ENCODE results near the gene RNF212. TPM values are rescaled to one million over a fixed set of nuclear protein-coding genes. Genes with fewer than 3 reads are reported as not detected.

RNF212 gene
- total and polyA plus RNA-seq, 2 experiments from 2014 or later: 17.0 to 20.6 TPM

DNA sequence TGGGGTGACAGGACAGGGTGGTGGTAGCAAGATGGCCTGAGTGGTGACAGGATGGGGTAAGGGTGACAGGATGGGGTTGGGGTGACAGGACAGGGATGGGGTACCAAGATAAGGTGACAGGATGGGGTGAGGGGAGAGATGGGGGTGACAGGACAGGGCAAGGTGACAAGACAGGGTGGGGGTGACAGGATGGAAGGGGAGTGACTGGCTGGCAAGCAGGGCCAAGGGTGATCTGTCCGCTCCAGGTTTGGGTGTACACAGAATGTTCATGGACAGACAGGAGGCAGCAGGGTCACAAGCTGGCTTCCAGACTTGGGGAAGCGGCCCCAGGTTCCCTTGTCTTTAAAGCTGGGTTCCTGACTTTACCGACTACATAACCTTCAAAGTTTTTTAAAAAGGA, 23.3 kb downstream of the RNF212 start:
- Histone ChIP-seq H3K4me2 (no peak overlapping the region), H3F3A (replicated peaks; ENCODE audit: low read depth) (no peaks in the 10 kb centered on the region), H3K9me2 (ENCODE audit: insufficient read depth) (no peaks in the 10 kb centered on the region), H3K4me1 (ENCODE audit: insufficient read depth) (no peaks in the 10 kb centered on the region), H3K27ac (ENCODE audit: low read depth) (no peak overlapping the region), H3K4me3 (no peak overlapping the region), H3K36me3 (ENCODE audit: insufficient read depth) (no peaks in the 10 kb centered on the region), H3K27me3 (ENCODE audit: insufficient read depth) (no peaks in the 10 kb centered on the region), H2AFZ (no peak overlapping the region), H4K20me1 (replicated peaks; ENCODE audit: insufficient read depth) (no peaks in the 10 kb centered on the region), H3K79me2 (replicated peaks; ENCODE audit: insufficient read depth) (no peaks in the 10 kb centered on the region)
- H3K4me3 Mint-ChIP-seq: no peak overlapping the region
- no peak for TF ChIP-seq ZNF331 (CRISPR knock-in tag; IDR thresholded peaks at IDR 0.05; ENCODE audit: low read depth)
- no peak for TF ChIP-seq CREB1 (CRISPR knock-in tag; IDR thresholded peaks at IDR 0.05; ENCODE audit: low read depth)
- TF ChIP-seq POLR2AphosphoS5 (IDR thresholded peaks at IDR 0.05; ENCODE audit: low read depth): no peak
- no peak for TF ChIP-seq STAT1 (IDR thresholded peaks at IDR 0.05; ENCODE audit: unreplicated experiment)
- TF ChIP-seq, protein P1, sequence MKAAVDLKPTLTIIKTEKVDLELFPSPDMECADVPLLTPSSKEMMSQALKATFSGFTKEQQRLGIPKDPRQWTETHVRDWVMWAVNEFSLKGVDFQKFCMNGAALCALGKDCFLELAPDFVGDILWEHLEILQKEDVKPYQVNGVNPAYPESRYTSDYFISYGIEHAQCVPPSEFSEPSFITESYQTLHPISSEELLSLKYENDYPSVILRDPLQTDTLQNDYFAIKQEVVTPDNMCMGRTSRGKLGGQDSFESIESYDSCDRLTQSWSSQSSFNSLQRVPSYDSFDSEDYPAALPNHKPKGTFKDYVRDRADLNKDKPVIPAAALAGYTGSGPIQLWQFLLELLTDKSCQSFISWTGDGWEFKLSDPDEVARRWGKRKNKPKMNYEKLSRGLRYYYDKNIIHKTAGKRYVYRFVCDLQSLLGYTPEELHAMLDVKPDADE (IDR thresholded peaks at IDR 0.05): no peak
- TF ChIP-seq NANOG (IDR thresholded peaks at IDR 0.05; ENCODE audit: borderline replicate concordance): no peak
- TF ChIP-seq, protein P2, sequence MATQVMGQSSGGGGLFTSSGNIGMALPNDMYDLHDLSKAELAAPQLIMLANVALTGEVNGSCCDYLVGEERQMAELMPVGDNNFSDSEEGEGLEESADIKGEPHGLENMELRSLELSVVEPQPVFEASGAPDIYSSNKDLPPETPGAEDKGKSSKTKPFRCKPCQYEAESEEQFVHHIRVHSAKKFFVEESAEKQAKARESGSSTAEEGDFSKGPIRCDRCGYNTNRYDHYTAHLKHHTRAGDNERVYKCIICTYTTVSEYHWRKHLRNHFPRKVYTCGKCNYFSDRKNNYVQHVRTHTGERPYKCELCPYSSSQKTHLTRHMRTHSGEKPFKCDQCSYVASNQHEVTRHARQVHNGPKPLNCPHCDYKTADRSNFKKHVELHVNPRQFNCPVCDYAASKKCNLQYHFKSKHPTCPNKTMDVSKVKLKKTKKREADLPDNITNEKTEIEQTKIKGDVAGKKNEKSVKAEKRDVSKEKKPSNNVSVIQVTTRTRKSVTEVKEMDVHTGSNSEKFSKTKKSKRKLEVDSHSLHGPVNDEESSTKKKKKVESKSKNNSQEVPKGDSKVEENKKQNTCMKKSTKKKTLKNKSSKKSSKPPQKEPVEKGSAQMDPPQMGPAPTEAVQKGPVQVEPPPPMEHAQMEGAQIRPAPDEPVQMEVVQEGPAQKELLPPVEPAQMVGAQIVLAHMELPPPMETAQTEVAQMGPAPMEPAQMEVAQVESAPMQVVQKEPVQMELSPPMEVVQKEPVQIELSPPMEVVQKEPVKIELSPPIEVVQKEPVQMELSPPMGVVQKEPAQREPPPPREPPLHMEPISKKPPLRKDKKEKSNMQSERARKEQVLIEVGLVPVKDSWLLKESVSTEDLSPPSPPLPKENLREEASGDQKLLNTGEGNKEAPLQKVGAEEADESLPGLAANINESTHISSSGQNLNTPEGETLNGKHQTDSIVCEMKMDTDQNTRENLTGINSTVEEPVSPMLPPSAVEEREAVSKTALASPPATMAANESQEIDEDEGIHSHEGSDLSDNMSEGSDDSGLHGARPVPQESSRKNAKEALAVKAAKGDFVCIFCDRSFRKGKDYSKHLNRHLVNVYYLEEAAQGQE (IDR thresholded peaks at IDR 0.05; ENCODE audit: unreplicated experiment): no peak
- no peak for TF ChIP-seq ZNF462 (CRISPR knock-in tag; IDR thresholded peaks at IDR 0.05)
- no peak for TF ChIP-seq CTCF (conservative IDR thresholded peaks at IDR 0.05; ENCODE audit: low read depth in 2 of 2)
- TF ChIP-seq EZH2phosphoT487 (IDR thresholded peaks at IDR 0.05; ENCODE audit: unreplicated experiment): no peak
- no peak for TF ChIP-seq JUNB (IDR thresholded peaks at IDR 0.05; ENCODE audit: unreplicated experiment)
- no peak for TF ChIP-seq EZH2 (IDR thresholded peaks at IDR 0.05; ENCODE audit: low read depth, unreplicated experiment)
- TF ChIP-seq ZNF114 (CRISPR knock-in tag; IDR thresholded peaks at IDR 0.05): no peak
- peaks cover 28% of the 10 kb centered on the region for H3K9me3 Mint-ChIP-seq
- ATAC-seq (no peak), DNase-seq (ENCODE audit: low spot score) (no peak)
- H3K36me3 Mint-ChIP-seq (ENCODE audit: low read depth): peaks cover 19% of the 10 kb centered on the region
- peaks cover 8% of the 10 kb centered on the region; the same call in 2 of the 3 replicates for H3K4me1 Mint-ChIP-seq
- no peak overlapping the region for H3K27ac Mint-ChIP-seq
- peaks cover 6% of the 10 kb centered on the region for H3K27me3 Mint-ChIP-seq (ENCODE audit: insufficient read depth, low read depth, poor library complexity)

Measured in GM23338 (cell line).